ENCODE measurements around the gene ST3GAL5.
"Not testable (repeated sequence)": the region's sequence is repeated elsewhere in the genome, so short reads cannot be mapped to it uniquely, and the experiment has no call there.

The ST3GAL5 gene

DNA sequence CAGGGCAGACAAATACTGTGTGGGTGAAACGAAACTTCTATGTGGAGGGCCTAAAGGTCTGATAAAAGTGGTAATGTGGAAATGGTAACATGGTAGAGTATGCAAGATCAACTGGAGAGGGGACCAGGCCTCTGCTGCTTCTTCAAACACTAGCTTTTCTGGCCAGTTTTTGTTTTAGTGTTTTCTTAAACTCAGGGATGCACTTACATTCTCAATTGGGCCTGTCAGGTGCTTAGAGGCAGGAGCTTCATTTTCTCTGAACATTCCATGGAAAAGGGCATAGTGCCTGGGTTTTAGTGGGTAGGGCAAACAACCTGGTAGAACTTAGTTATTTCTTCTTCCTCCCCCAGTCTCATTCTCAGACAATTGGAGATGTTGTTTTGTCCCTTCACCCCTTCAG lies 10.5 kb upstream of the ST3GAL5 start:
- no peak overlapping the region for H3K4me3 ChIP-seq (ENCODE audit: low read length)
- no peak for DNase-seq (ENCODE audit: low read depth, low spot score)

- H3K4me3 ChIP-seq (ENCODE audit: low read length), result no peak overlapping the region
- DNase-seq (ENCODE audit: low read depth, low spot score), result no peak
Observed at GRCh38 chr2:85898881-85899280, 10.1 kb upstream of the ST3GAL5 start.

DNA sequence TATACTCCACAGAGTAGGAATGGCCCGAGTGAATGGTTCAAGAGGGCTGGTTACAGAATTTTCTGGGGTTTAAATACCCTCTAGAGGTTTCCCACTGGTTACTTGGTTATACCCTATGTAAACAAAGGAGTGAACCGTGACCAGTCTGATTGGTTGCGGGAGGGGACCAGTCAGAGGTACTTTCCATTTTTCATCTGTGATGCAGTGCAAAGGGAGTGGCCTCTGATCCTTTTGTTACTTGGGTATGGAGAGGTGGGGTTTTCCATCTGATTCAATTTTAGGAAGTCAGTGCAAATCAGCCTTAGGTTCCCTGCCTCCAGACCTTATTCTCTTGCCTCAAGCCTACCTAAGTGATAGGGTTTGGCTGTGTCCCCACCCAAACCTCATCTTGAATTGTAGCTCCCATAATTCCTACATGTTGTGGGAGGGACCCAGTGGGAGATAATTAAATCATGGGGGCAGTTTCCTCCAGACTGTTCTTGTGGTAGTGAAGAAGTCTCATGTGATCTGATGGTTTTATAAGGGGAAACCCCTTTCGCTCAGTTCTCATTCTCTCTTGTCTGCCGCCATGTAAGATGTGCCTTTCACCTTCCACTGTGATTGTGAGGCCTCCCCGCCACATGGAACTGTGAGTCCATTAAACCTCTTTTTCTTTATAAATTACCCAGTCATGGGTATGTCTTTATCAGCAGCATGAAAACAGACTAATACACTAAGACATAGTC lies 5.9 kb upstream of the ST3GAL5 start:
- H3K4me3 ChIP-seq (ENCODE audit: low read length); DNase-seq (ENCODE audit: low read depth, low spot score): not testable (repeated sequence)

GRCh38 chr2:85893428-85894258 lies 4.9 kb upstream of the ST3GAL5 start:
- no peak overlapping the region for H3K4me3 ChIP-seq (ENCODE audit: low read length)
- DNase-seq (ENCODE audit: low read depth, low spot score), result no peak

DNA sequence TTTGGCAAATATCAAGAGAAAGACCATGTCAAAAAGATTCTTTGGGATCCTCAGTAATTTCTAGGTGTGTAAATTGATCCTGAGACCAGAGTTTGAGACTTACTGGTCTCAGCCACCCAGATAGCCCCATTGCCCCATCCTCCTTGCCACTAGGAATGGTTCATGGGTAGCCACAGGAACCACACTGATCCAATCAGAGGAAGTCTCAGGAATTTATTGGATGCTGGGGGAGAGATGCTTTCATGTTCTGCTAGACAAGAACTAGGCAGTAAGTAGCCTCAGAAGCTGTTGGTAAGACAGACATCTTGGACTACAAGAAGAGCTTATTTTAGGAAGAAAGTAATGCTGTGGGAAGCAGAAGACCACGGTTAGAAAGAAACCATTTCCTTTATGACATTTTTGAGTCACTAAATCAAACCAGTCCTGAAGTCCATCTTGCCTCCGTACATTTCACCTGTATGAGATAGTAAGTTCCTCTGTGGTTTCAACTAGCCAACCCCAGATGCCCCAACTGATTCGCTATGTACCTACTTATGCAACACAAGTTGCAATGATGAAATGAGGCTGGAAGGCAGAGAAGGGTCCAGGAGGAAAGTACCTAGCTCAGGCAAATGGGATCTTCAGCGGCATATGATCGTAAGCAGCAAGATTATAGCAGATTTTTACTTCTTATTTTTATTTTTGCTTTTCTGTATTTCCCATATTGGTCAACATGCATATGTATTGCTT lies 3.6 kb upstream of the ST3GAL5 start:
- DNase-seq (ENCODE audit: low read depth, low spot score), result no peak
- H3K4me3 ChIP-seq (ENCODE audit: low read length), result no peak overlapping the region

DNA sequence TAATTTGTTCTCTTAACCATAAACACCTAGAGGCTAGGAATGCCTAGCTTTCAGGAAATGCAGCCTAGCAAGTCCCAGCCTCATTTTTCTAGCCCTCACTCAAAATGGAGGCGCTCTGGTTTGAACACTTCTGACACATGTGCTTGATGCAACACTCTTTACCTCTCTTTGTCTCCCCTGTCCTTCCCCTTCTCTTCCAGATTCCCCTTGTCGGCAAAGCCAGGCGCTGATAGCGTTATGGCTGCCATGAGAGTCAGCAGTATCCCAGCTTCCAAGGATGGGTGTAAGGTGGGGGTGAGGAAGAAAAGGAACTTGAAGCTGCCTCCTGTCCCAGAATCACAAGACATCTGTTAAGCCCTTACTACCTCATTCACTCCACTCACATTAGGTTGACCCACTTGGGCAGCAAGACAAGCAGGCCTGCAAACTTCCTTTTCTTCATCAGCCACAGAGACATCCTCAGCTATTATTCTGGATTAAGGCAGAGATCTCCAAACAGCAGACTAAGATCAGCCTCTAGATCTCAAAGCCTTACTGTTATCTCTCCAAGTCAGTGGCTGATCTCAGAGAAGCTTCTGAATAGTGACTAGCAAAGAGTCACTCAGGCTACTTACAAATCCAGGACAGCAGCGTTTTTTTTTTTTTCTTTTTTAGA lies 1.9 kb upstream of the ST3GAL5 start:
- DNase-seq (ENCODE audit: low read depth, low spot score), result no peak

DNA sequence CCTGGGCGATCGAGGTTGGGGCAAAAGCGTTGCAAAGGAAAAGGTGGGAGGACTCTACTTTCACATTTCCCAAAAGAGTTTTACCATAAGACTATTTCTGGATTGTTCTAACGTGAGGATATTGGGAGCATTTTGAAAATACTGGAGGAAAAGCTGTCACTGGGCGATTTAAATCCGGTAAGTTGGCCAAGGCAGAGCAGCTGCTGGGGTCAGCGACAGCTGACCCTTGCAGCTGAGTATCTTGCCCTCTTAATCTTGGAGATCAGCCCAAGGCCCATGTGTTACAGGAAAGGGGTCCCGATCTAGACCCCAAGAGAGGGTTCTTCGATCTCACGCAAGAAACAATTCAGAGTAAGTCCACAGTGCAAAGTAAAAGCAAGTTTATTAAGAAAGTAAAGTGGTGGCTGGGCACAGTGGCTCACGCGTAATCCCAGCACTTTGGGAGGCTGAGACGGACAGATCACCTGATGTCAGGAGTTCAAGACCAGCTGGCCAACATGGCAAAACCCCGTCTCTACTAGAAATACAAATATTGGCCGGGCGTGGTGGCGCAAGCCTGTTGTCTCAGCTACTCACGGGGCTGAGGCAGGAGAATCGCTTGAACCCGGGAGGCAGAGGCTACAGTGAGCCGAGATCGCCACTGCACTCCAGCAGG lies 964 bp upstream of the ST3GAL5 start:
- peak overlapping the region; percentile 90 for H3K4me3 ChIP-seq (ENCODE audit: low read length)
- no peak for DNase-seq (ENCODE audit: low read depth, low spot score)

More for the DNA sequence above, 1.9 kb upstream of the ST3GAL5 start:
- H3K4me3 ChIP-seq (ENCODE audit: low read length), result no peak overlapping the region

GRCh38 chr2:85888020-85888683 lies 638 bp downstream of the ST3GAL5 start:
- H3K4me3 ChIP-seq (ENCODE audit: low read length), result peak overlapping the region; percentile 67
- DNase-seq (ENCODE audit: low read depth, low spot score), result no peak

- peak overlapping the region; percentile 67 for H3K4me3 ChIP-seq (ENCODE audit: low read length)
- DNase-seq (ENCODE audit: low read depth, low spot score), result peak; percentile 39
Observed at GRCh38 chr2:85887566-85888019, 1.2 kb downstream of the ST3GAL5 start.

GRCh38 chr2:85886590-85886989 lies 2.2 kb downstream of the ST3GAL5 start:
- DNase-seq (ENCODE audit: low read depth, low spot score), result no peak
- no peak overlapping the region for H3K4me3 ChIP-seq (ENCODE audit: low read length)

DNA sequence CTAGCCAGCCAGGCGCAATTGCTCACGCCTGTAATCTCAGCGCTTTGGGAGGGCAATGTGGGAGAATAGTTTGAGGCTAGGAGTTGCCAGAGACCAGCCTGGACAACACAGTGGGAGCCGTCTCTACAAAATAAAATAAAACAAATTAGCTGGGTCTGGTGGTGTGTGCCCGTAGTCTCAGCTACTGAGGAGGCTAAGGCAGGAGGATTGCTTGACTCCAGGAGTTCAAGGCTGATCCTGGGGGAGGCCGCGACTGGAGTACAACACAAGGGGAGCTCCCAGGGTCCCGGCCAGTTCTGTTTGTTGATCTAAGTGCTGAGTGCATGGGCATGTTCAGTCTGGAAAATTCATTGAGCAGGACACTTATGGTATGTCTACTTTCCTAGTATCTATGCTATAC lies 2.6 kb downstream of the ST3GAL5 start:
- DNase-seq (ENCODE audit: low read depth, low spot score), result no peak
- H3K4me3 ChIP-seq (ENCODE audit: low read length), result no peak overlapping the region

- DNase-seq (ENCODE audit: low read depth, low spot score); H3K4me3 ChIP-seq (ENCODE audit: low read length): not testable (repeated sequence)
Observed at GRCh38 chr2:85881781-85882180, 7.0 kb downstream of the ST3GAL5 start.

DNA sequence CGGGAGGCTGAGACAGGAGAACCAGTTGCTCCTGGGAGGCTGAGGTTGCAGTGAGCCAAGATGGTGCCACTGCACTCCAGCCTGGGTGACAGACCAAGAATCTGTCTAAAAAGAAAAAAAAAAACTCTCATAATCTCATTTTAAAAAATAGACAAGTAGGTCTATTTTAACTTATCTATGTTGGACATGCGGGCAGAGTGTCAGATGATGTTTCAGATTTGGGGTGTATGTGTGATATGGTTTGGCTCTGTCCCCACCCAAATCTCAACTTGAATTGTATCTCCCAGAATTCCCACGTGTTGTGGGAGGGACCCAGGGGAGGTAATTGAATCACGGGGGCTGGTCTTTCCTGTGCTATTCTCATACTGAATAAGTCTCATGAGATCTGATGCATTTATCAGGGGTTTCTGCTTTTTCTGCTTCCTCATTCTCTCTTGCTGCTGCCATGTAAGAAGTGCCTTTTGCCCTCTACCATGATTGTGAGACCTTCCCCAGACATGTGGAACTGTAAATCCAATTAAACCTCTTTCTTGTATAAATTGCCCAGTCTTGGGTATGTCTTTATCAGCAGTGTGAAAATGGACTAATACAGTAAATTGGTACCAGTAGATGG lies 8.0 kb downstream of the ST3GAL5 start:
- not testable (repeated sequence) for H3K4me3 ChIP-seq (ENCODE audit: low read length); DNase-seq (ENCODE audit: low read depth, low spot score)

DNA sequence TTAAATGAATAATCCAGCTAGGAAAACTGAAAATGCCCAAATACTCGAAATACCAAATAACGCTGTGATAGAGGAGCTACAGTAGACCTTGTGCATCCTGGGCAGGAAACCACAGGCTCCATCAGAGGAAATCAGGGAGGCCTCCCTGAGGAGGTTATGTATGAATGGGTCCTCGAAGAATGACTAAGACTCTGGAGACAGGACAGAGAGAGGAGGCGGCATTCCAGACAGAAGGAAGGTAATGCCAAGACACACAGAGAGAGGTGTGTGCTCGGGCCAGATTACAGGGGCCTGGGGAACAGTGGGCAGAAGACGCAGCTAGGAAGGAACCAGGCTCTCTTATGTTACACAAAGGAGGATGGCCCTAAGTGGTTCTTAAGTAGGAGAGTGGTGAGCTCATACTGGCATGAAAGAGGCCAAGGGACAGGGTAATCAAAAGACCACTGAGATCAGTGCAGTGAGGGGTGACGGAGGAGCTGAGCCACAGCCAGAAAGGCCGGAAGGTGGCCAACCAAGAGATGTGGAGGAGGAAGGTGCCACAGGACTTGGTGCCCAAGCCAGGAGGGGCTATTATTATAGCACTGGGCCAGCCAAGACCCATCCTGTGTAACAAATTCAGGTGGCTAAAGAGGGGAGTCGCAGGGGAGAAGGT lies 9.9 kb downstream of the ST3GAL5 start:
- DNase-seq (ENCODE audit: low read depth, low spot score), result no peak
- H3K4me3 ChIP-seq (ENCODE audit: low read length), result no peak overlapping the region

DNA sequence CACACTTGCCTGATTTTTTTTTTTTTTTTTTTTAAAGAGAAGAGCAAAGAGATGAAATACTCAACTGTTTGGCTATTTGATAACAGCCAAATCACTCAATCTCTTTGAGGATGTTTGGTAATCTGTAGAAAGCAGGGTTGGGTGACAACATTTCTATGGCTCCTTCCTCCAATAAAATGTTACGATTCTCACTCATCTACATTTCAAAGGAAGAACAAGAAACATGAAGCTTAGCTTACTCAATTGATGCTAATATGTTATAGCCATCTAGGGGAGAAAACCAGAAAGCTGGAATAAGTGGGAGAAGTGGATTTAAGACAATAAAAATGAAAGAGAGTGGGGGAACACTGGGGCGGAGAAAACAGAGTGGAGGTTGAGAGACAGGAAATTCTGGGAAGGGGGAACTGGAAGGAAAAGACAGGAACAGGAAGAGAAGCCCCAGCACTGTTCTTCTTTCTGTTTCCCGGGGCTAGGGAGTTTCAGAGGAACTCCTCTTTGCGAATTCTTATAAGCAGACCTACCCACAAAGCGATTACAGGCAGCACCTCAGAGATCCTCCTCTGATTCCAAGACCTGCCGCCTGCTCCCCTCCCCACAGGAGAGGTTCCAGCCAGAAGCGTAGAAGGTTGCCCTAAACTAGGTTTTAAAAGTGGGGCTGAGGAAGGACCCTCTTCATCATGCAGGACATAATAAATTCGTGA lies 13.3 kb downstream of the ST3GAL5 start:
- DNase-seq (ENCODE audit: low read depth, low spot score), result no peak
- no peak overlapping the region for H3K4me3 ChIP-seq (ENCODE audit: low read length)

DNA sequence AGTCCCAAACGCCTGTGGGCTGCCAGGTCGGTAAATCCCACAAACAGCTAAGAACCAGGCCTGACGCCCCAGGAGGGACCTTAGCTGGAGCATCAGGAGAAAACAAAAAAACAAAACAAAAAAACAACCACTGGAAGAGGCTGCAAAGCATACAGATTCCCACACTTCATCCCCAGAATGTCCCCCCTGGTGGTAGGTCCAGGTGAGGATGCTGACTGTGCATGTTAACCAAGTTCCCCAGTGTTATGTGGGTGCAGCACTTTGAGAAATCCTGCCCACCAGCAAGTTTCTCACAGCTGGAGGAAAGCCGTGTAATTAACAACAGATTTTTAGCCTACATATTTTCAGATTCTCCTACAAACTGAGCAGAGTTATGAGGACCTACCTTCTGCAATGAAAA lies 15.1 kb downstream of the ST3GAL5 start:
- H3K4me3 ChIP-seq (ENCODE audit: low read length), result no peak overlapping the region
- peak; percentile 20 for DNase-seq (ENCODE audit: low read depth, low spot score)
